GM19438 (cell line): ENCODE data around the gene CPSF2.
A peak's percentile ranks its signal among the peaks of the same experiment; 100 is the strongest.

Source experiments
- ATAC-seq: cut with Tn5 transposase; IDR thresholded peaks from one replicate; pipeline ENCODE4 v1.9.1; 2021; ENCODE audit warnings: low read depth; ENCODE audit not compliant: unreplicated experiment

The CPSF2 gene

DNA sequence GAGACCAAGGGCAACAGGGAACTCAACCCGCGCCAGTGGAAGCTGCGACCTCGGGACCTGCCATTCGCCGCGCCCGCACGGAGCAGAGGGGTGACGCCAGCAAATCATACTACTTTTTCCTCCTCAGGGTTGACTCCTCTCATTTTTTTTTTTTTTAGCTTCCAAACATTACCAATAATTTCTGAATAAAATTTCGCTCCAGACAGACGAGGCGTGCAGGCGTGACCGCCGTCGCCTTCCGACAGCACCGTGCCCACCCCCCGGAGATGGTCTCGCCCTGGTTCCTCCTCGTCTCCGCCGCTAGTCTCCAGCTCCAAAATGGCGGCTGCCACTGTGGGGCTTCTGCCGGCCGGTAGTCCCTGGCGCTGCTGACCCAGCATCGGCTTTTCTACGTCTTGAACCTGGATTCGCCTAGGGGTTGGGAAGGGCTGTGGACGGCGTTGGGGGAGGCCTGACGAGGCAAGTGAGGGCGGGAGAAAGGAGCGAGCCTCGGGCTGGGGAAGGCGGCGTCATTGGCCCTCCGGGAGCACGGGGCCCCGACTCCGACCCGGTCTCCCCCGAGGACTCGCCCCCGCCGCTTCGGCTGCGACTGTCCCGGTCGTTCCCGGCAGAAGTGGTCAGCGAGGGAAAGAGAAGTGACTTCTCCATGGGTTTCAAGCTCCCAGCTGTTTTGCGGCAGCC, at the start of gene CPSF2, which contains the start of gene NDUFB1:
Gene CPSF2 (plus strand): TSS at position 300 of the 681 bp plus-strand sequence. CDS start 9,016 bp downstream, outside the sequence.
Gene NDUFB1 (minus strand): TSS at position 37 of the 681 bp plus-strand sequence. CDS start 4,069 bp downstream, outside the sequence.
- ATAC-seq, result peak; percentile 85

GRCh38 chr14:92074555-92074954, 47.2 kb upstream of the CPSF2 start:
- no peak for ATAC-seq

DNA sequence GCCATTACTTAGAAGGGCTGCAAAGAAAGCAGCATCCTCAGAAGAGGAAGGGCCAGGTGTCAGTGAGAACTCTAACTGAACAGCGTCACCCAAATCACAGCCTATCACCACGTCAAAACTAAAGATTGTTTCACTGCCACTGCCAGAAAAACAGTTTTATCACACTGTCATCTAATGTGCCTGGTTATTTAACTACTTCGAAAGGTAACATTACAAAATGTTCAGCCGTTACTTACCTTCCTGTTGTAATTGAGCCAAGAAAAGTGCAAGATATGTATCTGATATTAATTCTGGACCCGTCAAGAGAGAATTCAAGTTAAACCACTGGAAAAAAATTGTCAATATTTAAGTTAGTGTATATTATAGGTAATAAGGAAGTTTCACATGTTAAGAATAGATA, 33.3 kb upstream of the CPSF2 start:
- ATAC-seq, result no peak

GRCh38 chr14:92093320-92093719, 28.4 kb upstream of the CPSF2 start:
- no peak for ATAC-seq

- no peak for ATAC-seq
Measured at GRCh38 chr14:92099802-92100201, 22.0 kb upstream of the CPSF2 start.

DNA sequence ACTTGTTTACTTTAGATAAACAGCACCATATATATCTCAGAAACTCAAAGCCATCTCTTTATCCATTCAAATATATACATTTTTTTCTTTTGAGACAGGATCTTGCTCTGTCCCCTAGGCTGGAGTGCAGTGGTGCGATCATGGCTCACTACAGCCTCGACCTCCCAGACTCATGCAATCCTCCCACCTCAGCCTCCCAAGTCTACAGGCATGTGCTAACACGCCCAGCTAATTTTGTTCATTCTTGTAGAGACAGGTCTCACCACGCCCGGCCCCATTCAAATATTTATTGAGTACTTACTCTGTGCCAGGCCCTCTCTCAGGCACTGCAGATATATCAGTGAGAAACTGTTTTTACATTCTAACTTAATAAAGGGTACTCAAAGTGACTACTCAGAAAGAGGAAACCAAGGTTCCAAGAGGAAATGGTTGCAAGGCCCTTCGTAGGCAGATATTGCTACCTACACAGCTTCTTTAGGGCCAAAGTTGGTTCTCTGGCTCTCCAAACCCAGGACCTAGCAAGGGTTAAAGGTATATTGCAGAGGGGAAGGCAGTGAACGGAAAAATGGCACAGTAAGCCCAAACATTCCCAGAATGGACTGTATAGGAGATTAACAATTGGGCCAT, 18.3 kb upstream of the CPSF2 start:
- no peak for ATAC-seq

DNA sequence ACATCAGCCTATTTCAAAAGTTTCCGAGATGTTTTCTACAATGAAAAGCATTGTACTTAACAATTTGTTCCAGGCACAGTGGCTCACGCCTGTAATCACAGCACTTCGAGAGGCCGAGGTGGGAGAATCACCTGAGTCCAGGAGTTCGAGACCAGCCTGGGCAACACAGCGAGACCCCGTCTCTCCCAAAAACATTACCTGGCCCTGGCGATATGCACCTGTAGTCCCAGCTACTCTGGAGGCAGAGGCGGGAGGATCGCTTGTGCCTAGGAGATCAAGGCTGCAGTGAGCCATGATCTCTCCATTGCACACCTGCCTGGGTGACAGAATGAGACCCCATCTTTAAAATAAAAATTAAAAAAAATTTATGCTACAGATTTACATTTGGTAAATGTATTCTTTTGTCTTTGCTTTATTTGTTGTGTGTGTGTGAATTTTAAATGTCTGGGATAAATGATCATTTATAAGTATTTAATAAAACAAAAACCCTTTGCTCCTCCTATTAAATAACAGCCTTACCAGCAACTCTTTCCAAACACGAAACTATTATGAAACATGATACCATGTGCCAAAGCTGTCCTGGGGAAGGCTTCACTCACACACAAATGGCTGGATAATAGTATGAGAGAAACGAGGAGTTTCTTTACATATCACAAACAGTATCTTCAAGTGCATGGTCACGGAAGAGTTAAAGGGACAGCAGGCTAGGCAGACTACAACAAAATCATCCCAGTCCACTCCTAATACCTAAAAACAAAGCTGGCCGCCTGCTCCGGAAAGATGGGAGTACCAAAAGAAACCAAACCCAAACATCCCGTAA, 16.5 kb upstream of the CPSF2 start:
- ATAC-seq, result no peak

GRCh38 chr14:92105893-92106142, 16.0 kb upstream of the CPSF2 start:
- ATAC-seq, result peak; percentile 10

- ATAC-seq, result peak; percentile 87
Measured at GRCh38 chr14:92106143-92106926, 15.4 kb upstream of the CPSF2 start, which contains the start of gene ATXN3. Gene ATXN3, minus strand, starts transcription at chr14:92106582. Its CDS starts 30 bp downstream, at chr14:92106552.

DNA sequence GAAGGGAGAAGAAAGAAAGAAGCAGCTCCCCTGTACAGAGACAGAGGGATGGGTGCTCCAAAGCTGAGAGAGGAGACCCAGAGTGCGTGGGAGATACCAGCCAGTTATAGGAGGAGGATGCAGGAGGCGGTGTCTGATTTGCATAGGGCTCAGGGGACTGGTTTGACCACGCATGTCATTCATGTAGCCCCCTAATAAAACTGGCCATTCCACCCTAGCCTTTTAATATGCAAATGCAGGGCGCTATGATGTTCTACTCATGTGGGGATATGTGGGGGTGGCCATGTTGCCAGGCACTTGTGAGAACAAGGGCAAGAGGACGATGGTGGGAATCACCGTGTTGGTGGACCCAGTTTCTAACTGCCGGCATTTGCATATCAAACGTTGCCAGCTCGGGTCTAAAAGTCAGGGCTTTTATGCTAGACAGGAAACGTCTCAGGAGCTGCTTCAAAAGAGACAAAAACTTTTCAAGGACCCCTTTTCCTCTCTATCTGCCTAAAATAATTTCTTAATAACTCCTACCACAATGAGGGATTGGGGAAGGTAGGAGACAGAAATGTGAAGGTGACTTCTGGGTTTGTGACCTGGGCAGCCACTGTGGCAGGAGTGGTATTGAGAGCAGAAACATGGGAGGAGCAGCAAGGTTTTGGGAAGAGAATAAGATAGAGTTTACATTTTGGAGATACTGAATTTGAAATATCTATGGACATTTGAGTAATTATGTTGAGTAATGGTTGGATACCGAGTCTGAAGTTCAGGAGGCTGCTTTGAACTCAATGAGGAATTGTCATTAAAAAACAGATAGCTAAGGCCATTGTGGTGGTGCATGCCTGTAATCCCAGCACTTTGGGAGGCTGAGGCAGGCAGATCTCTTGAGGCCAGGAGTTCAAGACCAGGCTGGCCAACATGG, 13.2 kb upstream of the CPSF2 start:
- ATAC-seq, result no peak

DNA sequence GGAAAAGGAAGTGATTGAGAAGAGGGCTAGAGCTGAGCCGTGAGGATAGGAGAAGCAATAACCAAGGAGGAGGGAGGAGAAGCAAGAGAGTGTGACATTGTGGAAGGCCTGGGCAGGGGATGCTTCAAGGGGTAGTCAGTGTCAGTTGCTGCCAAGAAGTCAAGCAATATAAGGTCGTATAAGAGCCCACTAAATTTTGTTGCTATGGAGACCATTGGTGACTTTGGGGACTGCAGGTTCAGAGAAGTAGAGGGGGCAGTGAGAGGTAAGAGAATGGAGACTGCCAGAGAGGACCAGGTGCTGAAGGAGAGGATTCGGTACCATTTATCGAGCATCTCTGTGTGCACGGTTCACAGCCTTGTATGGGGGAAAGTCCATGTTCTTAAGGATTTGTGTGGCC, 12.3 kb upstream of the CPSF2 start:
- no peak for ATAC-seq

DNA sequence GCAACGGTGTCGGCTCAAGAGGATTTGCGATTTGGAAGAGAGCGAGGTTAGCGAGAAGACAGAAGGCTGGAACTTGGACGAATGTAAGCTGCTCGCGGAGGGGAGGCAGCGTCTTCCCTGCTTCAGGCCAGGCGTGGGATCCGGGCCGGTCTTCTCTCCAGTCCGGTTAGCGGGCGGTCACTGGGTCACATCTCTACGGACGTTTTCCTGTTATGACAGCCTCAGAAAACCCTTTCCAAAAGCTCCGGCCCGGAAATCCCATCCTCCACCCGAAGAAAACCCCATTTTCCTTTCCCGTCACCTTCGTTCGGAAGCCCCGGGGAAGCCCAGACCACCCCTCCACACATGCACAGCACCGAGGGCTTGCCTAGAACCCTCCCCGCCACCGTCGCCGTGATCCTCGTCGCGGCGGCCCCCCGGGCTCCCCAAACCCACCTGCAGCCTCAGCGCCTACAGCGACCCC, 531 bp upstream of the CPSF2 start:
- ATAC-seq, result peak; percentile 26

DNA sequence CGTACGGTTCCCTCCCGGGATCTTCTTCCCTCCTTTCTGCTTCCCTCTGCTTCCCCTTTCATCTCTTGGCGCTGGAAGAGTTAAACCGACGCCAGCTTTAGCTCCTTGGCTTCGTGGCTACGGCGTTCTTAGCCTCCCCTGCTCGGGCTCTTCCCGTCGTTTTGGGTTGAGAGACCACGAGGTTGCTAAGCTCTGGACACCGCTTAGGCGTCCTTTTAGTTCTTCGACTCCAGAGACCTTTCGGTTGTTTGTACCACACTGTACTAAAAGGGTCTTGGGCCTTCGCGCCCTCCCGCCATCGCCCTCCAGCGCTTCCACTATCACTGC, 545 bp downstream of the CPSF2 start:
- ATAC-seq, result no peak

- no peak for ATAC-seq
Measured at GRCh38 chr14:92122761-92123160, 992 bp downstream of the CPSF2 start.

- no peak for ATAC-seq
Measured at GRCh38 chr14:92134456-92134855, 12.7 kb downstream of the CPSF2 start.

GRCh38 chr14:92135269-92135668, 13.5 kb downstream of the CPSF2 start:
- ATAC-seq, result no peak

- no peak for ATAC-seq
Measured at GRCh38 chr14:92143309-92143708, 21.5 kb downstream of the CPSF2 start.

DNA sequence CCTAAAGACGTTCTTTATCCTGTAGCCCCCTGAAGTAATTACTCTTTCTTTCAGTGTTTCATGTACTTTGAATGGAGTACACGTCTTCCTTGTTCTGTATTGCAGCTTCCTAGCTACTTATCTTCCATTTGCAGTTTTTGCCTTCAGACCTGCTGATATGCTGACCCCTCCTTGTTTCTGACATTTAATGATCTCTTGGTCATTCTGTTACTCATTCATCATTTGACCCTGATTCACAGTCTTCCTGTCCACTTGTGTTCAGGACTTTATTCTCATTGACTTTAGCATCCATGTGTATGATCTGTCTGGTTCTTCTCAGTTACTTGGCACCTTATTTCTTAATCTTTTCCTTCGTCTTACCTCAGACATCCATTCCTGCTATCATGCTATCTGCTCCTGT, 22.2 kb downstream of the CPSF2 start:
- ATAC-seq, result no peak

GRCh38 chr14:92144708-92145107, 22.9 kb downstream of the CPSF2 start:
- no peak for ATAC-seq

GRCh38 chr14:92153581-92153980, 31.8 kb downstream of the CPSF2 start:
- no peak for ATAC-seq
